SK-N-SH treated with all-trans-retinoic acid at 6 μM for 48 hours (cell line): ENCODE data around the gene TMPRSS15.

ENCODE experiments used
- ATAC-seq: fragments of 200-7000 bp; cut with Tn5 transposase; 3 replicates; pipeline ENCODE4 v1.9.1; 2020; ENCODE audit warnings: mild to moderate bottlenecking, moderate library complexity
- ARNTL ChIP-seq: fragments of 450-650 bp; formaldehyde crosslinking; IDR thresholded peaks from 2 replicates; pipeline ENCODE4 v1.5.0; 2020; ENCODE audit warnings: low read depth, mild to moderate bottlenecking, moderate library complexity, borderline replicate concordance
- BACH2 ChIP-seq: fragments of 250-450 bp; sonication (Bioruptor Pico); IDR thresholded peaks from 2 replicates; pipeline ENCODE4 v1.9.0; 2021; ENCODE audit warnings: mild to moderate bottlenecking, borderline replicate concordance
- CREB5 ChIP-seq: fragments of 250-450 bp; sonication (Bioruptor Pico); IDR thresholded peaks from 2 replicates; pipeline ENCODE4 v1.5.1; 2020; ENCODE audit warnings: low read depth, mild to moderate bottlenecking, moderate library complexity
- CSRNP3 ChIP-seq: fragments of 250-450 bp; sonication (Bioruptor Pico); IDR thresholded peaks from 2 replicates; pipeline ENCODE4 v1.5.1; 2021; ENCODE audit warnings: mild to moderate bottlenecking, moderate library complexity
- ESRRG ChIP-seq: fragments of 250-450 bp; sonication (Bioruptor Pico); IDR thresholded peaks from 2 replicates; pipeline ENCODE4 v1.6.1; 2021; ENCODE audit warnings: mild to moderate bottlenecking
- GLIS3 ChIP-seq: fragments of 250-450 bp; sonication (Bioruptor Pico); IDR thresholded peaks from 2 replicates; pipeline ENCODE4 v1.5.0; 2020; ENCODE audit warnings: mild to moderate bottlenecking, moderate library complexity
- ISL1 ChIP-seq: fragments of 250-450 bp; sonication (Bioruptor Pico); IDR thresholded peaks from 2 replicates; pipeline ENCODE4 v2.1.2; 2022; ENCODE audit warnings: mild to moderate bottlenecking, moderate library complexity
- OSR1 ChIP-seq: fragments of 250-450 bp; sonication (Bioruptor Pico); IDR thresholded peaks from 2 replicates; pipeline ENCODE4 v1.8.0; 2022; ENCODE audit warnings: moderate library complexity, mild to moderate bottlenecking, inconsistent platforms
- POU6F1 ChIP-seq: fragments of 250-450 bp; sonication (Bioruptor Pico); IDR thresholded peaks from 2 replicates; pipeline ENCODE4 v1.8.0; 2021; ENCODE audit warnings: low read depth, mild to moderate bottlenecking, moderate library complexity, borderline replicate concordance
- PPARA ChIP-seq: fragments of 250-450 bp; sonication (Bioruptor Pico); IDR thresholded peaks from 2 replicates; pipeline ENCODE4 v1.5.0; 2020; ENCODE audit warnings: mild to moderate bottlenecking, borderline replicate concordance
- RARB ChIP-seq: fragments of 250-450 bp; sonication (Bioruptor Pico); IDR thresholded peaks from 2 replicates; pipeline ENCODE4 v1.8.0; 2021; ENCODE audit warnings: mild to moderate bottlenecking, moderate library complexity
- SNAI2 ChIP-seq: fragments of 250-450 bp; sonication (Bioruptor Pico); IDR thresholded peaks from 2 replicates; pipeline ENCODE4 v1.5.0; 2020; ENCODE audit warnings: mild to moderate bottlenecking, moderate library complexity
- TCF4 ChIP-seq: fragments of 250-450 bp; sonication (Bioruptor Pico); IDR thresholded peaks from 2 replicates; pipeline ENCODE4 v1.8.0; 2021; ENCODE audit warnings: mild to moderate bottlenecking, moderate library complexity, borderline replicate concordance
- TOX ChIP-seq: fragments of 250-450 bp; sonication (Bioruptor Pico); IDR thresholded peaks from 2 replicates; pipeline ENCODE4 v1.8.0; 2021; ENCODE audit warnings: mild to moderate bottlenecking, moderate library complexity, borderline replicate concordance
- TSHZ2 ChIP-seq: fragments of 250-450 bp; sonication (Bioruptor Pico); IDR thresholded peaks from 2 replicates; pipeline ENCODE4 v1.5.0; 2020; ENCODE audit warnings: mild to moderate bottlenecking, moderate library complexity
- ZC3H10 ChIP-seq: fragments of 250-450 bp; sonication (Bioruptor Pico); IDR thresholded peaks from 2 replicates; pipeline ENCODE4 v1.5.1; 2021; ENCODE audit warnings: mild to moderate bottlenecking, moderate library complexity
- ZFP3 ChIP-seq: fragments of 250-450 bp; sonication (Bioruptor Pico); IDR thresholded peaks from 2 replicates; pipeline ENCODE4 v1.5.0; 2020; ENCODE audit warnings: mild to moderate bottlenecking, moderate library complexity
- ZFP30 ChIP-seq: fragments of 450-650 bp; formaldehyde crosslinking; IDR thresholded peaks from 2 replicates; pipeline ENCODE4 v1.5.0; 2022; ENCODE audit warnings: mild to moderate bottlenecking, moderate library complexity
- ZNF565 ChIP-seq: fragments of 450-650 bp; formaldehyde crosslinking; conservative IDR thresholded peaks from 2 replicates; pipeline ENCODE4 v1.5.0; 2020; ENCODE audit warnings: low read depth, mild to moderate bottlenecking, moderate library complexity
- ZNF70 ChIP-seq: fragments of 450-650 bp; formaldehyde crosslinking; IDR thresholded peaks from 2 replicates; pipeline ENCODE4 v1.5.0; 2020; ENCODE audit warnings: mild to moderate bottlenecking, moderate library complexity
- ZNF8 ChIP-seq: fragments of 450-650 bp; formaldehyde crosslinking; IDR thresholded peaks from 2 replicates; pipeline ENCODE4 v1.5.0; 2020; ENCODE audit warnings: mild to moderate bottlenecking, moderate library complexity

TMPRSS15 gene

GRCh38 chr21:18449605-18450550 lies 46.3 kb upstream of the TMPRSS15 start:
- TF ChIP-seq ZNF8 (CRISPR knock-in tag) (no peak), OSR1 (CRISPR knock-in tag) (no peak), ESRRG (no peak), BACH2 (no peak), ARNTL (CRISPR knock-in tag) (no peak), CSRNP3 (no peak), TOX (CRISPR knock-in tag) (no peak), ZNF70 (CRISPR knock-in tag) (no peak), SNAI2 (CRISPR knock-in tag) (no peak)
- TF ChIP-seq, all 23 proteins: peak for 0
- ATAC-seq, result no peak

- TF ChIP-seq TCF4 (CRISPR knock-in tag), result no peak
- TF ChIP-seq ZFP3 (CRISPR knock-in tag), result no peak
- no peak for TF ChIP-seq ZNF70 (CRISPR knock-in tag)
- no peak for TF ChIP-seq TOX (CRISPR knock-in tag)
- no peak for TF ChIP-seq SNAI2 (CRISPR knock-in tag)
- no peak for TF ChIP-seq PPARA
- no peak for TF ChIP-seq ZNF565 (CRISPR knock-in tag)
- no peak for TF ChIP-seq ISL1 (CRISPR knock-in tag)
- TF ChIP-seq POU6F1 (CRISPR knock-in tag), result no peak
- TF ChIP-seq CSRNP3, result no peak
- no peak for TF ChIP-seq GLIS3
- no peak for TF ChIP-seq OSR1 (CRISPR knock-in tag)
- TF ChIP-seq BACH2, result no peak
- no peak for TF ChIP-seq ZC3H10 (CRISPR knock-in tag)
- TF ChIP-seq CREB5 (CRISPR knock-in tag), result no peak
- no peak for TF ChIP-seq RARB (CRISPR knock-in tag)
- TF ChIP-seq ZNF8 (CRISPR knock-in tag), result no peak
- no peak for TF ChIP-seq TSHZ2 (CRISPR knock-in tag)
- no peak for TF ChIP-seq ZFP30
- ATAC-seq, result no peak
Observed at GRCh38 chr21:18443701-18444100, 40.1 kb upstream of the TMPRSS15 start.

GRCh38 chr21:18443085-18443484 lies 39.5 kb upstream of the TMPRSS15 start:
- ATAC-seq, result no peak
- TF ChIP-seq ZNF8 (CRISPR knock-in tag) (no peak), CSRNP3 (no peak), TSHZ2 (CRISPR knock-in tag) (no peak), SNAI2 (CRISPR knock-in tag) (no peak), ZFP3 (CRISPR knock-in tag) (no peak), PPARA (no peak), ISL1 (CRISPR knock-in tag) (no peak), GLIS3 (no peak), ZC3H10 (CRISPR knock-in tag) (no peak), CREB5 (CRISPR knock-in tag) (no peak), BACH2 (no peak), RARB (CRISPR knock-in tag) (no peak)
